SKM-1 (cell line): ENCODE measurements around the gene GORASP2.

Experiments
- DNase-seq: peaks from one replicate; lab custom pipeline; 2025; ENCODE audit not compliant: unreplicated experiment; lab: John Stamatoyannopoulos, UW

The GORASP2 gene

DNA sequence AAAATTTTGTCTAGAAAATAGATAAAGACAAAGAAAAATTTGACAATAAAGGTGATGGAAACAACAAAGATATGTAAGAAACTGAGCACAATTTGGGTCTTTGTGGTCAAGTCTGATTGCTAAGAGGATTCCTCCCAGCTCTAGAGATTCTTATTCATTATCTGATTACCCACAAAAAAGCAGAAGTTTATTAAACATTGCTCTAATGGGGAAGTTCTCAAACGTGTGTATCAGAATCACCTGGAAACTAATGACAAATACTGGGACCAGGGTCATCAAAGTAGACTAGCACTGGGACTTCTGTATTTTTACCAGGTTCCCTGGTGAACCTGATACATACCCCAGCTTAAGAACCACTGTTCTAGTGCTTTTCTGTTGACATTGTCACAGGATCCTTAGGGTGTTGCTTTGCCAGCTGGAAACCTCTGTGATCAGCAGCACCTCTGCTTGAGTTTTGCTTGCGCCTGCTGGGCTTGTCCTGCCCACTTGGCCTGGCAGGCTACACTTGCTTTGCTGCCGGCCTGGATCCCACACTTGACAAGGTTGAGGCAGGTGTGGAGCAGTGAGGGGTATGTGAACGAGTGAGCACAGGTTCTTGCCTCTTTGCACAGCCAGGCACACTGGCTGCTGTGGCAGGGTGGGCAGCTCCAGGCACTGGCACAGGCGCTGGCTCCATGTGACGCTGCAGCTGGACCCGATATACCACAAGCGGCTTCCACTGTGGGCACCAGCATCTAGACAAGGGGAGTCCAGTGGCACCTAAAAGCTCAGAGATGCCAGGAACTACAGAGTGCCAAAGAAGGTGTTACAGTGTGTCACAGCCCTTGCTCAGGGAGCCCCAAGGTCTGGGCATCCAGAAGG, 6.2 kb upstream of the GORASP2 start:
- DNase-seq, result no peak

GRCh38 chr2:170923799-170924198, 5.3 kb upstream of the GORASP2 start:
- DNase-seq, result no peak

DNA sequence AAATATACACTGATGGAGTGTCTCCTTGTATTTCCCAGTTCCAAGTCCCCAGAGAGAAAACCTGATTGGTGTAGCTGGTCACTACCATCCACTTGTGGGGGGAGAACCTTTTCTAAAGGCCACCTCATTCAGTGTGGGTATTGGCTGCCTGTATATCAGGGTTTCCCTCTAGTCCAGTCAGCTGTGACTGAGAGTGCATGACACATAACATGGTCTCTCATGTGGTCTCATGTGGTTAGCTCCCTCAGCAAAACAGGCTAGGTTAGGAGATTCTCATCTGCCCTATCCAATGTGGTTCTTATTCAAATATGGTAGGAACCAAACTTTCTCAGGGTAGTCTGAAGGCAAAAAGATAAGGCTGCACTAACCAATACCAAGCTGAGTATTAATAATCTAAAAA, 4.1 kb upstream of the GORASP2 start:
- DNase-seq, result no peak

DNA sequence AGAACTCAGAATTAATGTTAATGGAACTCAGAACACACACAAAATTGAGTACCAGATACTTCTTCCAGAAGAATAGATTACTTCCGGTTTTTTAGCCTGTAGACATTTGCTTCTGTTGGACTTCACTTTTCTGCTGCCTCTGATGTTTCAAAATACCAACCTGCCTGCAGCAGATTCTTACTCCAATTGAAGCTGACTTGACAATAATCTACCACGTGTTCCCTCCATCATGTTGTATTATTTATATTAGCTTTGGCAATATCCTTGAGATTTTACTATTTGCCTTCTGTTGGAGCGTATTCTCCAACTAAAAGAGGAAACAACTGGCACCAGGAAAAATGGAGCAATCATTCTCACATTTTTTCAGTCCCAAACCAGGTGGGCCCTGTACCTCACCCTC, 3.1 kb upstream of the GORASP2 start:
- peak; percentile 20 for DNase-seq

DNA sequence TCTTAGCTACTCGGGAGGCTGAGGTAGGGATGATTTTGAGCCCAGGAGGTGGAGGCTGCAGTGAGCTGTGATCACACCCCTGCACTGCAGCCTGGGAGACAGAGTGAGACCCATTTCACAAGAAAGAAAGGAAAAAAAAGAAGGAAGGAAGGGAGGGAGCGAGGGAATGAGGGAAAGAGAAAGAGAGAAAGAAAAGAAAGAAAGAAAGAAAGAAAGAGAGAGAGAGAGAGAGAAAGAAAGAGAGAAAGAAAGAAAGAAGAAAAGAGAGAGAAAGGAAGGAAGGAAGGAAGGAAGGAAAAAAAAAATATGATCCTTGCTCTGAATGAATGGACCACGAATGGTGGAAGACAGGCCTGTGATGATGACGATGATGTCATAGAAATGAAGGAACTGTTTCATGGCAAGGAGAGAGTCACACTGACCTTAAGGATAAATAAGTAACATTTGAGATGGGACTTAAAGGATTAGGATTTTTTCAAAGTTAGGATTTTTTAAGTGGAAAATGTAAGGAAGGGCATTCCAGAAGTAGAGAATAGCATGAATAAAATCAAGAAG, 2.2 kb upstream of the GORASP2 start:
- no peak for DNase-seq

GRCh38 chr2:170928036-170928823, 823 bp upstream of the GORASP2 start:
- DNase-seq, result peak; percentile 62

DNA sequence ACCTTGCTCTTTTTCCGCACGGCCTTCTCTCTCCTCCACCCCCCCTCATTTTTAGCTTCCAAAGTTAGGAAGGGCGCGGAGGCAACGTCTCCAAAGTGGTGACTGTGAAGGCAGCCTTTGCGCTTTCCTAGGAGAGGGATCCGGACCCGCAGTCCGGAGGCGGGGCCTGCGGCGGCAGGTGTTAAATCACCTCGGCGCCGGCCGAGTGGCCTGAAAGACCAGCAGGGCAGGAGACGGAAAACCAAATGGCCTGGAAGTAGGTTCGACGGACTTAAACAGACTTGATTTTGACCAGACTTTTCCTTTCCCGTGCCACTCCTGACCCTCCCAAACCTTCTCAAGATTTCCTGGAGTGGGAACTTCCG, 615 bp downstream of the GORASP2 start:
- no peak for DNase-seq

DNA sequence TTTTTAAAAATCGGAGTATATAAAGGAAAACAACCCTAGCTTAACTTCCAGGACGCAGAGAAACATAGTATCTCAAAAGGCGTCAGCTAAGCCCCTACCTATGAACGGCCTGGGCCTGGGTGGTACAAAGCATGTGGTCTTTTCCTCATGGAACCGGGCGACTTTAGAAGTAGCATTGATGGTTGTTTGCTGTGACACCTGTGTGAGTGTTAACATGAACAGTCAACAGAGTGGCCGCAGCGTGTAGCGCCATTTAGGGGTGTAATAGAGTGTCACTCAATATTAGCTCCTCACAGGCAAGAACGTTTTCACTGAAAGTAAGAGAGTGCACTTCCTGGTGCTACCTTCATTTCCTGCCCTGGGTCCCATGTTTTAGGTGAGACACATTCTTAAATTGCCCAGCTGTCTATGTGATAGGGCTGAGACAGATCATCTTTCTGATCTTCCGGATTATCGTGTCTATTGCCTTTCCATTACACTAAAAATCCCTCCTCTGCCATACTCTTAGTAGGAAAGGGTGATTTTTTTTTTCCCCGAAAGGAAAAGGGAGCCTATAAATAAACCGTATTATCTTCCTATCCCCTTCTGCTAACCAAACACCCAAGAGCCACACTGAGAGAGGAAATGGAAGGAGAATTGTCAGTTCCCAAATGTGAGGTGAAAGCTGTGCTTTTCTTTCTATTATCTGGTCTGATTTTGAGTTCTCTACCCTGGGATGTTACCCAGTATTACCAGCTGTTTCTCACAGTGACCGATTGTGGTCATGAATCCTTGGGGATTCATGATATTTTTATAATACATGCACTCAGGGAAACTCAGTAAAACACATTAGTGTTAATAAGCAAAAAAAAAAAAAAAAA, 1.3 kb downstream of the GORASP2 start:
- DNase-seq, result no peak

- DNase-seq, result no peak
Observed at GRCh38 chr2:170930991-170931266, 1.9 kb downstream of the GORASP2 start.

GRCh38 chr2:170932166-170932565, 3.1 kb downstream of the GORASP2 start:
- no peak for DNase-seq

DNA sequence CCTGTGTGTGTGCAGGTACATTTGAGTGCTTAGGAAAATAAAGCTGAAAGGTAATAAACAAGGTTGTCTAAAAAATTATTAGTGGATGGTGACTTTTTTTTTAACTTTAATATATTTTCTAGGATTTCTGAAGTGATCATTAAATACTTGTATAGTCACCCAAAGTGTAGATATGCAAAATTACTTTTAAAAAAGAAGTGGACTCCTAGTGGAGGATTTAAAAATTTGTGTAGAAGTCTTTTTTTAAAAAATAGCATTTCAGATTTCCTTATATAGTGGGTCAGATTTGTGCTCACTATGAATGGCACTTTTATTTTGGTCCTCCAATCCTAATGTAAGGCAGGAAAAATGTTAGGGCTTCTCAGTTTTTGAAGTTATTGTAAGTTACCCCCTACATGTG, 3.9 kb downstream of the GORASP2 start:
- no peak for DNase-seq

GRCh38 chr2:170937709-170938379, 8.8 kb downstream of the GORASP2 start:
- DNase-seq, result no peak

- no peak for DNase-seq
Observed at GRCh38 chr2:170940066-170940465, 11.0 kb downstream of the GORASP2 start.

DNA sequence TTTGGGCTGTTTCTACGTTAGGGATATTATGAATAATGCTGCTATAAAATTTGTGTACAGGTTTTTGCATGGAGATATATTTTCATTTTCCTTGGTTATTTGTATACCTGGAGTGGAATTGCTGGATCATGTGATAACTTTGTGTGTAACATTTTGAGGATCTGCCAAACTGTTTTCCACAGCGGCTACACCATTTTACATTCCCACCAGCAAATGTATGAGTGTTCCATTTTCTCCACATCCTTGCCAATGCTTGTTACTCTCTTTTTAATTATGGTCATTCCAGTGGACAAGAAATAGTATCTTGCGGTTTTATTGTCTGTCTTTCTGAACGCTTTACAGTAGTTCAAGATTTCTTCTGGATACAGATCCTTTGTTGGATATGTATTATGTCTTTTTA, 13.6 kb downstream of the GORASP2 start:
- DNase-seq, result no peak

- DNase-seq, result no peak
Observed at GRCh38 chr2:170943041-170943440, 14.0 kb downstream of the GORASP2 start.

DNA sequence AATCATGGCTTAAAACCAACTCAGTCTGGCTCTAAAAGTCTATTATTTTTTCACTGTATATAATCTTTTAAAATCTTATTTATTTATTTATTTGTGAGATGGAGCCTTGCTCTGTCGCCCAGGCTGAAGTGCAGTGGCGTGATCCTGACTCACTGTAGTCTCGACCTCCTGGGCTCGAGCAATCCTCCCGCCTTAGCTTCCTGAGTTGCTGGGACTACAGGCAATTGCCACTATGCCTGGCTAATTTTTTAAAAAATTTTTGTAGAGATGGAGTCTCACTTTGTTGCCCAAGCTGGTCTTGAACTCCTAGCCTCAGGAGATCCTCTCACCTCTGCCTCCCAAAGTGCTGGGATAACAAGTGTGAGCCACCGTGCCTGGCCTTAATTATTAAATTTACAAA, 14.5 kb downstream of the GORASP2 start:
- no peak for DNase-seq

DNA sequence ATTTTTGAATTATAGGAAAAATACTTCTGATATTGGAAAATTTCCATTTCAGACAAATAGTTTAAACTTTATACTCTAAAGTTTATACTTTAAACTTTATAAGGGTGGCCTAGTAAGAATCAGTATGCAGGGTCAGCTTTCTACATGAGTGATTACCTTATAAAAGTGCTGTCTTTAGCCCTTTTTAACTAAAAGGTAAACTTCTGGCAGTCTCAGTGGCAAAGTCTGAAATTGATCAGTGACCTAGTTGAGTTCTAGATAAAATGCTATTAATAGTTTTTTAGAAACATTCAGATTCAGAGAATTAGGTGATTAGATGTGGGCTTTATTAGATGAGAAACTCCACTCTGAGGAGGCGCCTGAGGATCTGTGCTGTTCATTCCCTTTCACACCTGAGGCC, 15.5 kb downstream of the GORASP2 start:
- DNase-seq, result no peak

- DNase-seq, result no peak
Observed at GRCh38 chr2:170949415-170949814, 20.4 kb downstream of the GORASP2 start.

DNA sequence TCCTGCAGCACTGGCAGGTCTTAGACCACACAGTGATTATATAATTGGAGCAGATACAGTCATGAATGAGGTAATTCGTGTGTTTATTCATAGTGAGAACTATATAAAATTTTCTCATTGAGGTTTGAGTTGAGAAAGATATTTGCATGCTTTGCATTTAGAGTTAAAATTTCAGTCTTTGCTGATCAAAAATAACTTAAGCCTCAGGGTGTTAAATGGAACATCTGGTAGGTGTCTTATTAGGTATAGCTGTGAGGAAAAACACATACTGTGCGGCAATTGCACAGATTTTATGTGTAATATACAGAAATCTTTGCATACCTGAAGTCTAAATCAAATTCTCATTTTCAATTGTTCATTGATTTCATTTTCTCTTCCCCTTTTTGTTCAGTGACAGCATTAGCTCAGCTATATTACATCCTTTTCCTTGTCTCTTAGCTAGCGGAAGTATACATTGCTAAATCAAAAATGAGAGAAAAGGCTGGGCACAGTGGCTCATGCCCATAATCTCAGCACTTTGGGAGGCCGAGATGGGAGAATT, 21.2 kb downstream of the GORASP2 start:
- DNase-seq, result no peak

- DNase-seq, result no peak
Observed at GRCh38 chr2:170953941-170954340, 24.9 kb downstream of the GORASP2 start.

- no peak for DNase-seq
Observed at GRCh38 chr2:170963386-170963785, 34.3 kb downstream of the GORASP2 start.
